ENCODE results near the gene PAQR4.

The PAQR4 gene

GRCh38 chr16:3009568-3010390, 40.6 kb downstream of the PAQR4 start:
- TF ChIP-seq CTCF (conservative IDR thresholded peaks at IDR 0.05; ENCODE audit: low read depth), result no peak
- DNase-seq (ENCODE audit: low spot score), result peak; percentile 65
- ChIA-PET POLR2A (ENCODE audit: low non-redundant PET) (interaction anchor here (0.6 to 3.7 kb wide), 4 partner anchors 12 to 1086 kb away, joined by 3 to 49 read pairs (median 4); partner anchors contain the start of gene TNFRSF12A), CTCF (interaction anchor here (0.6 to 1.7 kb wide), 6 partner anchors 12 to 282 kb away, joined by 3 to 6 read pairs (median 3); no protein-coding TSS in a partner anchor)
- no peak overlapping the region for H3K27ac ChIP-seq

- no peak for DNase-seq (ENCODE audit: low spot score)
- no peak overlapping the region for H3K27ac ChIP-seq
- ChIA-PET CTCF (interaction anchor here (0.7 to 1.7 kb wide), 4 partner anchors 12 to 26 kb away, joined by 3 to 6 read pairs (median 4); no protein-coding TSS in a partner anchor), POLR2A (ENCODE audit: low non-redundant PET) (interaction anchor here (0.6 to 3.7 kb wide), 4 partner anchors 11 to 1087 kb away, joined by 3 to 49 read pairs (median 6); partner anchors contain the start of gene TNFRSF12A)
- no peak for TF ChIP-seq CTCF (conservative IDR thresholded peaks at IDR 0.05; ENCODE audit: low read depth)
Observed at GRCh38 chr16:3010510-3010909, 41.4 kb downstream of the PAQR4 start.

- CTCF ChIA-PET, result interaction anchor here (0.9 to 1.7 kb wide), 2 partner anchors 9 to 15 kb away, joined by 3 to 5 read pairs; no protein-coding TSS in a partner anchor
Observed at GRCh38 chr16:3012246-3012645, 43.1 kb downstream of the PAQR4 start.

GRCh38 chr16:3012828-3013420, 43.8 kb downstream of the PAQR4 start, which contains the start of gene CLDN9:
Gene CLDN9, plus strand, starts transcription at chr16:3012923. Its CDS starts 440 bp downstream, at chr16:3013363.
- DNase-seq (ENCODE audit: low spot score), result no peak
- ChIA-PET POLR2A (ENCODE audit: low non-redundant PET) (interaction anchor here (3.7 kb wide), 1 partner anchor 9 kb away, joined by 49 read pairs; the partner anchor contains the start of gene TNFRSF12A), CTCF (no interaction called here)
- TF ChIP-seq CTCF (conservative IDR thresholded peaks at IDR 0.05; ENCODE audit: low read depth), result no peak
- no peak within 1 kb of the TSS for H3K27ac ChIP-seq

More at GRCh38 chr16:3012246-3012645, 43.1 kb downstream of the PAQR4 start:
- no peak overlapping the region for H3K27ac ChIP-seq
- TF ChIP-seq CTCF (conservative IDR thresholded peaks at IDR 0.05; ENCODE audit: low read depth), result no peak
- POLR2A ChIA-PET (ENCODE audit: low non-redundant PET), result interaction anchor here (3.7 kb wide), 1 partner anchor 9 kb away, joined by 49 read pairs; the partner anchor contains the start of gene TNFRSF12A
- no peak for DNase-seq (ENCODE audit: low spot score)

- POLR2A ChIA-PET (ENCODE audit: low non-redundant PET), result no interaction called here
- CTCF ChIA-PET, result interaction anchor here (0.7 to 1.0 kb wide), 2 partner anchors 9 to 351 kb away, joined by 3 to 6 read pairs; no protein-coding TSS in a partner anchor
- no peak for TF ChIP-seq CTCF (conservative IDR thresholded peaks at IDR 0.05; ENCODE audit: low read depth)
- DNase-seq (ENCODE audit: low spot score), result no peak
- H3K27ac ChIP-seq, result no peak overlapping the region
Observed at GRCh38 chr16:3013491-3013951, 44.4 kb downstream of the PAQR4 start.

Data from RWPE1 (cell line).